Stimulated activated CD4-positive, alpha-beta T cell treated with anti-CD3 and anti-CD28 coated beads, Interleukin-1b, Interleukin-23, amount 100 ng/mL, for 1 hour (primary cell): ENCODE results near the gene PCDHA13.
"Not testable (repeated sequence)": the region's sequence is repeated elsewhere in the genome, so short reads cannot be mapped to it uniquely, and the experiment has no call there.

Experiments used
- DNase-seq, 2 donors: peaks; one replicate each; pipeline ENCODE4 v3.0.0-alpha.2; 2020; ENCODE audit warnings: low read depth in 2 of 2

PCDHA13 gene

GRCh38 chr5:140881889-140882590, at the start of gene PCDHA13:
Gene PCDHA13, plus strand, starts transcription at chr5:140882124. Its CDS starts 145 bp downstream, at chr5:140882269.
- no peak for DNase-seq

GRCh38 chr5:140833993-140834392, 47.9 kb upstream of the PCDHA13 start, which contains the start of gene PCDHA7:
Gene PCDHA7, plus strand, starts transcription at chr5:140834269. Its CDS starts 115 bp downstream, at chr5:140834384.
- DNase-seq: no peak

- not testable (repeated sequence) for DNase-seq
These were observed 47.4 kb upstream of the PCDHA13 start for GRCh38 chr5:140834439-140835008.

- no peak for DNase-seq
These were observed 46.1 kb upstream of the PCDHA13 start for GRCh38 chr5:140835622-140836510.

- DNase-seq: no peak
These were observed 40.7 kb upstream of the PCDHA13 start, which contains the start of gene PCDHA8 for GRCh38 chr5:140840978-140841962. Gene PCDHA8, plus strand, starts transcription at chr5:140841187. Its CDS starts 135 bp downstream, at chr5:140841322.

GRCh38 chr5:140842798-140843733, 38.9 kb upstream of the PCDHA13 start:
- DNase-seq: no peak

- DNase-seq: not testable (repeated sequence)
These were observed 33.5 kb upstream of the PCDHA13 start, which contains the start of gene PCDHA9 for GRCh38 chr5:140848139-140849102. Gene PCDHA9, plus strand, starts transcription at chr5:140848382. Its CDS starts 114 bp downstream, at chr5:140848496.

GRCh38 chr5:140849831-140850634, 31.9 kb upstream of the PCDHA13 start:
- not testable (repeated sequence) for DNase-seq

GRCh38 chr5:140855772-140856674, 25.9 kb upstream of the PCDHA13 start, which contains the start of gene PCDHA10:
Gene PCDHA10, plus strand, starts transcription at chr5:140855897. Its CDS starts 152 bp downstream, at chr5:140856049.
- DNase-seq: no peak

GRCh38 chr5:140857177-140857986, 24.5 kb upstream of the PCDHA13 start:
- no peak for DNase-seq

GRCh38 chr5:140857987-140858240, 24.0 kb upstream of the PCDHA13 start:
- no peak for DNase-seq

- DNase-seq: no peak
These were observed 19.3 kb upstream of the PCDHA13 start for GRCh38 chr5:140862441-140863295.

- no peak for DNase-seq
These were observed 13.0 kb upstream of the PCDHA13 start, which contains the start of gene PCDHA11 for GRCh38 chr5:140868721-140869554. Gene PCDHA11, plus strand, starts transcription at chr5:140868957. Its CDS starts 147 bp downstream, at chr5:140869104.

GRCh38 chr5:140869555-140869886, 12.4 kb upstream of the PCDHA13 start:
- DNase-seq: no peak
